ENCODE measurements around the gene HGS.

Gene HGS

GRCh38 chr17:81723651-81724209 is 39.9 kb downstream of the HGS start:
- H3K79me1 ChIP-seq (ENCODE audit: low read length), result no peaks in the 10 kb centered on the region
- no peak overlapping the region for H4K91ac ChIP-seq (ENCODE audit: low read depth, low read length)

DNA sequence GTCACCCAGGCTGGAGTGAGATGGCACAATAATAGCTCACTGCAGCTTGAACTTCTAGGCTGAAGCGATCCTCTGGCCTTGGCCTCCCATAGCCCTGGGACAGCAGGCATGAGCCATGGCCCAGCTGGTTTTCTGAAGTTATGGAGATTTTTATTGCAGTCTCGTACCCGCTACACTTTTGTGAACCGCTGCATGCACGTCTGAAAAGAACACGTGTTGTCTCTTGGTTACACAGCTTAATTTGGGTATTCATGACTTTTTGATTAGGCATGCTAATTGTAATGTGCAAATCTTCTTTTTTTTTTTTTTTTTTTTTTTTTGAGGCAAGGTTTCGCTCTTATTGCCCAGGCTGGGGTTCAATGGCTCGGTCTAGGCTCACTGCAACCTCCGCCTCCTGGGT is 41.6 kb downstream of the HGS start:
- H3K79me1 ChIP-seq (ENCODE audit: low read length), result no peaks in the 10 kb centered on the region
- H3K18ac ChIP-seq (ENCODE audit: low read length), result no peak overlapping the region
- H3K9me3 ChIP-seq (ENCODE audit: insufficient read depth, low read depth, low read length), result no peaks in the 10 kb centered on the region
- no peak overlapping the region for H2BK120ac ChIP-seq (ENCODE audit: insufficient read depth, low read length, poor library complexity)
- H3K23ac ChIP-seq (ENCODE audit: low read length), result no peak overlapping the region
- H4K91ac ChIP-seq (ENCODE audit: low read depth, low read length), result no peak overlapping the region
- H3K4me2 ChIP-seq (ENCODE audit: low read length), result no peak overlapping the region
- no peak overlapping the region for H3K14ac ChIP-seq (ENCODE audit: low read length)
- no peak overlapping the region for H2BK12ac ChIP-seq (ENCODE audit: low read length)
- H3K4me1 ChIP-seq (ENCODE audit: control insufficient read depth in 1 of 2, insufficient read depth in 2 of 2, low read length in 2 of 2), result peaks cover 4% of the 10 kb centered on the region in 2 experiments
- no peaks in the 10 kb centered on the region for H3K27me3 ChIP-seq (ENCODE audit: insufficient read depth, low read length)
- no peak overlapping the region for H3K4ac ChIP-seq (ENCODE audit: low read depth, low read length)
- H4K8ac ChIP-seq (ENCODE audit: low read depth, low read length), result no peak overlapping the region
- no CpG with 5 or more reads among the region's 9 CpGs for WGBS (ENCODE audit: extremely low coverage, insufficient coverage, insufficient read length)
- H3K9ac ChIP-seq (ENCODE audit: low read length), result no peak overlapping the region
- H3K4me3 ChIP-seq (ENCODE audit: low read depth, low read length), result no peak overlapping the region
- H3K79me2 ChIP-seq (ENCODE audit: control insufficient read depth, insufficient read depth, low read length, poor library complexity), result no peaks in the 10 kb centered on the region
- DNase-seq, result no peak
- H2BK5ac ChIP-seq (ENCODE audit: low read depth, low read length, poor library complexity), result no peak overlapping the region
- H2AK5ac ChIP-seq (ENCODE audit: low read length), result no peak overlapping the region
- no peak overlapping the region for H2AFZ ChIP-seq (ENCODE audit: insufficient read depth, low read length, poor library complexity)
- H3K36me3 ChIP-seq (ENCODE audit: control insufficient read depth in 1 of 2, insufficient read depth in 2 of 2, low read length in 2 of 2), result peaks cover 0 to under 1% of the 10 kb centered on the region in 2 experiments
- no peak overlapping the region for H4K12ac ChIP-seq (ENCODE audit: low read depth, low read length)
- H3K27ac ChIP-seq (ENCODE audit: low read depth, low read length), result no peak overlapping the region

More at GRCh38 chr17:81723651-81724209, 39.9 kb downstream of the HGS start:
- no peak overlapping the region for H4K8ac ChIP-seq (ENCODE audit: low read depth, low read length)
- H2AK5ac ChIP-seq (ENCODE audit: low read length), result no peak overlapping the region
- no CpG with 5 or more reads among the region's 12 CpGs for WGBS (ENCODE audit: extremely low coverage, insufficient coverage, insufficient read length)
- no peak overlapping the region for H3K4ac ChIP-seq (ENCODE audit: low read depth, low read length)
- H3K9ac ChIP-seq (ENCODE audit: low read length), result no peak overlapping the region
- H3K18ac ChIP-seq (ENCODE audit: low read length), result no peak overlapping the region
- no peak overlapping the region for H3K14ac ChIP-seq (ENCODE audit: low read length)
- H3K9me3 ChIP-seq (ENCODE audit: insufficient read depth, low read depth, low read length), result no peaks in the 10 kb centered on the region
- no peak overlapping the region for H3K4me3 ChIP-seq (ENCODE audit: low read depth, low read length)
- H2BK12ac ChIP-seq (ENCODE audit: low read length), result no peak overlapping the region
- H3K4me2 ChIP-seq (ENCODE audit: low read length), result no peak overlapping the region
- no peak overlapping the region for H2BK5ac ChIP-seq (ENCODE audit: low read depth, low read length, poor library complexity)
- H3K23ac ChIP-seq (ENCODE audit: low read length), result no peak overlapping the region
- H3K79me2 ChIP-seq (ENCODE audit: control insufficient read depth, insufficient read depth, low read length, poor library complexity), result no peaks in the 10 kb centered on the region
- H3K27me3 ChIP-seq (ENCODE audit: insufficient read depth, low read length), result no peaks in the 10 kb centered on the region
- H3K36me3 ChIP-seq (ENCODE audit: control insufficient read depth in 1 of 2, insufficient read depth in 2 of 2, low read length in 2 of 2), result peaks cover 0 to 6% of the 10 kb centered on the region in 2 experiments
- no peak for DNase-seq
- peaks cover 4% of the 10 kb centered on the region in 2 experiments for H3K4me1 ChIP-seq (ENCODE audit: control insufficient read depth in 1 of 2, insufficient read depth in 2 of 2, low read length in 2 of 2)
- no peak overlapping the region for H4K12ac ChIP-seq (ENCODE audit: low read depth, low read length)
- H2AFZ ChIP-seq (ENCODE audit: insufficient read depth, low read length, poor library complexity), result no peak overlapping the region
- H2BK120ac ChIP-seq (ENCODE audit: insufficient read depth, low read length, poor library complexity), result no peak overlapping the region
- H3K27ac ChIP-seq (ENCODE audit: low read depth, low read length), result no peak overlapping the region

GRCh38 chr17:81726004-81726403 is 42.2 kb downstream of the HGS start:
- Histone ChIP-seq H4K91ac (ENCODE audit: low read depth, low read length) (no peak overlapping the region), H2BK120ac (ENCODE audit: insufficient read depth, low read length, poor library complexity) (no peak overlapping the region), H2AFZ (ENCODE audit: insufficient read depth, low read length, poor library complexity) (no peak overlapping the region), H2BK12ac (ENCODE audit: low read length) (no peak overlapping the region), H4K12ac (ENCODE audit: low read depth, low read length) (no peak overlapping the region), H4K8ac (ENCODE audit: low read depth, low read length) (no peak overlapping the region), H3K18ac (ENCODE audit: low read length) (no peak overlapping the region), H3K14ac (ENCODE audit: low read length) (no peak overlapping the region), H3K36me3 (ENCODE audit: control insufficient read depth in 1 of 2, insufficient read depth in 2 of 2, low read length in 2 of 2) (no peaks in the 10 kb centered on the region), H3K79me2 (ENCODE audit: control insufficient read depth, insufficient read depth, low read length, poor library complexity) (no peaks in the 10 kb centered on the region), H3K4me1 (ENCODE audit: control insufficient read depth in 1 of 2, insufficient read depth in 2 of 2, low read length in 2 of 2) (peaks cover 4 to 5% of the 10 kb centered on the region in 2 experiments), H2BK5ac (ENCODE audit: low read depth, low read length, poor library complexity) (no peak overlapping the region), H3K9me3 (ENCODE audit: insufficient read depth, low read depth, low read length) (no peaks in the 10 kb centered on the region), H3K27me3 (ENCODE audit: insufficient read depth, low read length) (no peaks in the 10 kb centered on the region), H3K4me2 (ENCODE audit: low read length) (no peak overlapping the region), H2AK5ac (ENCODE audit: low read length) (no peak overlapping the region), H3K4me3 (ENCODE audit: low read depth, low read length) (no peak overlapping the region), H3K27ac (ENCODE audit: low read depth, low read length) (no peak overlapping the region), H3K79me1 (ENCODE audit: low read length) (no peaks in the 10 kb centered on the region), H3K9ac (ENCODE audit: low read length) (no peak overlapping the region), H3K23ac (ENCODE audit: low read length) (no peak overlapping the region), H3K4ac (ENCODE audit: low read depth, low read length) (no peak overlapping the region)
- WGBS (ENCODE audit: extremely low coverage, insufficient coverage, insufficient read length), result no CpG with 5 or more reads among the region's 9 CpGs
- DNase-seq, result no peak

GRCh38 chr17:81727324-81728031 is 43.7 kb downstream of the HGS start:
- no peak overlapping the region for H2BK120ac ChIP-seq (ENCODE audit: insufficient read depth, low read length, poor library complexity)
- H3K79me2 ChIP-seq (ENCODE audit: control insufficient read depth, insufficient read depth, low read length, poor library complexity), result no peaks in the 10 kb centered on the region
- H3K4me2 ChIP-seq (ENCODE audit: low read length), result no peak overlapping the region
- H3K27ac ChIP-seq (ENCODE audit: low read depth, low read length), result no peak overlapping the region
- no peak overlapping the region for H2BK5ac ChIP-seq (ENCODE audit: low read depth, low read length, poor library complexity)
- H3K27me3 ChIP-seq (ENCODE audit: insufficient read depth, low read length), result no peaks in the 10 kb centered on the region
- H4K8ac ChIP-seq (ENCODE audit: low read depth, low read length), result no peak overlapping the region
- WGBS (ENCODE audit: extremely low coverage, insufficient coverage, insufficient read length), result no CpG with 5 or more reads among the region's 23 CpGs
- no peaks in the 10 kb centered on the region for H3K9me3 ChIP-seq (ENCODE audit: insufficient read depth, low read depth, low read length)
- H3K9ac ChIP-seq (ENCODE audit: low read length), result no peak overlapping the region
- H2AFZ ChIP-seq (ENCODE audit: insufficient read depth, low read length, poor library complexity), result no peak overlapping the region
- no peak overlapping the region for H3K4ac ChIP-seq (ENCODE audit: low read depth, low read length)
- no peak overlapping the region for H2AK5ac ChIP-seq (ENCODE audit: low read length)
- H2BK12ac ChIP-seq (ENCODE audit: low read length), result no peak overlapping the region
- H3K4me1 ChIP-seq (ENCODE audit: control insufficient read depth in 1 of 2, insufficient read depth in 2 of 2, low read length in 2 of 2), result peaks cover under 1 to 3% of the 10 kb centered on the region in 2 experiments
- no peak overlapping the region for H3K23ac ChIP-seq (ENCODE audit: low read length)
- no peak overlapping the region for H3K18ac ChIP-seq (ENCODE audit: low read length)
- no peak overlapping the region for H4K12ac ChIP-seq (ENCODE audit: low read depth, low read length)
- H3K79me1 ChIP-seq (ENCODE audit: low read length), result no peaks in the 10 kb centered on the region
- DNase-seq, result no peak
- no peaks in the 10 kb centered on the region for H3K36me3 ChIP-seq (ENCODE audit: control insufficient read depth in 1 of 2, insufficient read depth in 2 of 2, low read length in 2 of 2)
- no peak overlapping the region for H4K91ac ChIP-seq (ENCODE audit: low read depth, low read length)
- H3K4me3 ChIP-seq (ENCODE audit: low read depth, low read length), result no peak overlapping the region
- no peak overlapping the region for H3K14ac ChIP-seq (ENCODE audit: low read length)
